Activated T-cell treated with anti-CD3 and anti-CD28 coated beads, Interleukin-2, amount 50 U/mL, for 4 hours (primary cell): ENCODE data around the gene ROBO1. TPM values are rescaled to one million over a fixed set of nuclear protein-coding genes. Genes with fewer than 3 reads are reported as not detected.

Source experiments
- ATAC-seq, 2 donors: fragments of 200-7000 bp; cut with Tn5 transposase; one replicate each; pipeline ENCODE4 v1.10.0; 2021
- DNase-seq: peaks from one replicate; pipeline ENCODE4 v3.0.0-alpha.2; 2020
- H3K27me3 Mint-ChIP-seq: one replicate; pipeline ENCODE4 v1.8.0; 2021; ENCODE audit warnings: low read depth, mixed read lengths
- H3K36me3 Mint-ChIP-seq: one replicate; pipeline ENCODE4 v1.8.0; 2022; ENCODE audit warnings: mixed read lengths; ENCODE audit not compliant: insufficient read depth
- H3K4me1 Mint-ChIP-seq: one replicate; pipeline ENCODE4 v1.8.0; 2021; ENCODE audit warnings: low read depth, mixed read lengths
- H3K4me3 Mint-ChIP-seq: one replicate; pipeline ENCODE4 v1.8.0; 2021; ENCODE audit warnings: mild to moderate bottlenecking, moderate library complexity, mixed read lengths
- H3K9me3 Mint-ChIP-seq: one replicate; pipeline ENCODE4 v1.8.0; 2021; ENCODE audit warnings: mixed read lengths
- total RNA-seq, 3 donors: library from RNA; stranded (reverse); gene quantifications; one replicate each; pipeline ENCODE4 v1.2.1, GENCODE V29; 2021

The ROBO1 gene
- total RNA-seq, 3 donors from 2014 or later: 0.38 to 0.99 (median 0.95) TPM

DNA sequence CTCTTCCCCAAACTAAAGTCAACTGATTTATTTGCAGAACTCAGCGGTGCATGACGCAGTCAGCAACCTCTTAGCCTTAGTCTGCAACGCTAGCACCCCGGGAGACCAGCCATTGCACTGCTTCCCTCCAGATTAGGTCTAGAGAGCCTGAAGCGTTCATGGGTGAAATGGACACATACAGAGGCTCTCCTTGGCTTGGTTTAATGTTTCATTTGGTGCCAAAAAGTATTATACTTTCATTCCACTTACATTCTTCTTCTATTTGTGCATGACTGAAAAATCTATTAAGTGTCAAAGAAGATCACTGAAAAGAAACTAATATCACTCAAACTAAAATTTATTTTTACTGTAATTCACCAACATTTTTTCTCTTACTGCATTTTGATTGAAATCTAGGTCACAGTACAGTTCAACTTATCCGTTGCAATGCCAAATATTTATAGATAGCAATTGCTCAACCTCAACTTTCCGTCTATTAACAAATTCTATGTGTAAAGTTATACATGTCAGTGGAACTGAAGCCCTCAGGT lies 116.2 kb downstream of the ROBO1 start:
- Mint-ChIP-seq H3K36me3 (no peaks in the 10 kb centered on the region), H3K27me3 (no peaks in the 10 kb centered on the region), H3K4me1 (no peaks in the 10 kb centered on the region), H3K9me3 (peaks cover 5% of the 10 kb centered on the region), H3K4me3 (no peak overlapping the region)
- no peak for ATAC-seq
- DNase-seq: no peak

DNA sequence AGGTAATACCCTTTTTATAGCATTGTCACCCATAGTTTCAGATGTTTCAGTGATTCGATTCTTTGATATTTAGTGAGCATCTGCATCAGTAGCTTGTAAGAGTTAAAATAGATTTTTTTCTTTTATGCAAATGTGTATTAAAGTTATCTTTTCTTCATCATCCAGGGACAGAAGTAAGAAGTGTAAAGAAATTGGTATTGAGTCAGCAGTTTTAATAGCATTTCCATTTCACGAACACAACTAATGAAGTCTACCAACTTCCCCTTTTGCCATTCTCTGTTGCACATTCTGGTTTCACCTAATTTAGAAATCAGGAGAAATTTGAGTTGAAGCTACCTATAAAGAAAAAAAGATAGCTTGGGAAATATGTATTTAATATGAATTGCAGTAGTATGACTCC lies 127.9 kb downstream of the ROBO1 start:
- no peak for DNase-seq
- no peak for ATAC-seq
- Mint-ChIP-seq H3K4me1 (no peaks in the 10 kb centered on the region), H3K4me3 (no peak overlapping the region), H3K27me3 (no peaks in the 10 kb centered on the region), H3K9me3 (peaks cover 24% of the 10 kb centered on the region), H3K36me3 (no peaks in the 10 kb centered on the region)

GRCh38 chr3:79636372-79636771 lies 131.4 kb downstream of the ROBO1 start:
- H3K36me3 Mint-ChIP-seq: no peaks in the 10 kb centered on the region
- no peak overlapping the region for H3K4me3 Mint-ChIP-seq
- peaks cover 14% of the 10 kb centered on the region for H3K9me3 Mint-ChIP-seq
- H3K4me1 Mint-ChIP-seq: no peaks in the 10 kb centered on the region
- ATAC-seq: no peak
- no peak for DNase-seq
- H3K27me3 Mint-ChIP-seq: no peaks in the 10 kb centered on the region

DNA sequence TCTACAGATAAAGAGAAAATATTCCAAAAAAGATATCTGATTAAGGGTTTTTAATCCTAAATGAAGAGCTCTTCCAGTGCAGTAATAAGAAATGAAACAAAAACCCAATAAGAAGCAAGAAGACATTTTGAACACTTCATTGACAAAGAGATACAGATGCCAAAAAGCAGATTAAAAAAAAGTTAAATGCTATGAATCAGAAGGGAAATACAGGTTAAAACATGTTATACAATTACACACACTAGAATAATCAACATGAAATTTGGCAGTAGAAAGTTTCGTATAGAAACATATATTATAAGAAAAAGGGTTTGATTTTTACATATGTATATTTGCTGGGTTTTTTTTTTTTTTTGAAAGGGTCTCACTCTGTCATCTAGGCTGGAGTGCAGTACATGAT lies 135.0 kb downstream of the ROBO1 start:
- no peak for ATAC-seq
- H3K9me3 Mint-ChIP-seq: peaks cover 17% of the 10 kb centered on the region
- H3K4me3 Mint-ChIP-seq: no peak overlapping the region
- no peaks in the 10 kb centered on the region for H3K27me3 Mint-ChIP-seq
- H3K36me3 Mint-ChIP-seq: no peaks in the 10 kb centered on the region
- DNase-seq: no peak
- no peaks in the 10 kb centered on the region for H3K4me1 Mint-ChIP-seq

GRCh38 chr3:79618883-79619282 lies 148.9 kb downstream of the ROBO1 start:
- H3K4me1 Mint-ChIP-seq: no peaks in the 10 kb centered on the region
- no peak for DNase-seq
- no peaks in the 10 kb centered on the region for H3K27me3 Mint-ChIP-seq
- no peak overlapping the region for H3K4me3 Mint-ChIP-seq
- H3K36me3 Mint-ChIP-seq: no peaks in the 10 kb centered on the region
- no peak for ATAC-seq
- H3K9me3 Mint-ChIP-seq: peaks cover 47% of the 10 kb centered on the region

DNA sequence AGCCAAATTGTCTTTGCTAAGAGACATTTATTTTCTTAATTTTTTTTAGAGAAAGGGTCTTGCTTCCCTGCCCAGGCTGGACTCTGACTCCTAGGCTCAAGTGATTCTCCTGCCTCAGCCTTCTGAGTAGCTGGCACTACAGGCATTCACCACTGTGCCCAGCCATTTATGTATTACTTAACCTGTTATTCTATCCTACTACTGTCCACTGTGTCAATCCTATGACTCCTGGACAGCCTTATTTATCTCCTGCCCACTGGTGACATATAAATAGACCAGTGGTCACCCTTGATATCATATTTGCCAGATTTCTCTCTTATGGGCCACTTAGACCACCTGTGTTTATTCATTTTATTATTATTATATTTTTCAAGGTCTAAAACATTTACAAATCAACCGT lies 161.4 kb downstream of the ROBO1 start:
- ATAC-seq (no peak), DNase-seq (no peak)
- H3K27me3 Mint-ChIP-seq: no peaks in the 10 kb centered on the region
- H3K9me3 Mint-ChIP-seq: peaks cover 19% of the 10 kb centered on the region
- no peaks in the 10 kb centered on the region for H3K4me1 Mint-ChIP-seq
- H3K36me3 Mint-ChIP-seq: no peaks in the 10 kb centered on the region
- H3K4me3 Mint-ChIP-seq: no peak overlapping the region

GRCh38 chr3:79604681-79605080 lies 163.1 kb downstream of the ROBO1 start:
- no peaks in the 10 kb centered on the region for H3K27me3 Mint-ChIP-seq
- no peak overlapping the region for H3K4me3 Mint-ChIP-seq
- H3K9me3 Mint-ChIP-seq: peaks cover 26% of the 10 kb centered on the region
- no peak for DNase-seq
- no peak for ATAC-seq
- no peaks in the 10 kb centered on the region for H3K4me1 Mint-ChIP-seq
- H3K36me3 Mint-ChIP-seq: no peaks in the 10 kb centered on the region

DNA sequence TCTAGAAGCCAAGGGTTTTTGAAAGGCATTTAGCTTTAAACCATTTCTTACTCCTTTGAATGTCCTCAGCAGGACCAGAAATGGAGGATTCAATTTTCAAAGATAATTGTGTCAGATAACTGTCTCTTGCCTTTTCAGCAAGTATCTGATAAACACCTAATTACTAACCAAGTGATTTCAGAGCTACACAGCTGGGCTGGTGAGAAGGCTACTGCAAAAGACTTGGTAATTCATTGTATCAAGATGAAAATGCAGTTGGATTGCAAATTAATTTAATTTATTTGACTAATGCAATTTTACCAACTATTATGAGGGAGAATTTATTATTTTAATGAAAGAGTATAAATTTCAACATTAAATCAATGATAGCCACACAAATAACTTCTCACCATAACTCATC lies 165.4 kb downstream of the ROBO1 start:
- H3K9me3 Mint-ChIP-seq: peaks cover 30% of the 10 kb centered on the region
- H3K36me3 Mint-ChIP-seq: no peaks in the 10 kb centered on the region
- no peaks in the 10 kb centered on the region for H3K4me1 Mint-ChIP-seq
- DNase-seq: no peak
- no peak for ATAC-seq
- H3K27me3 Mint-ChIP-seq: no peaks in the 10 kb centered on the region
- H3K4me3 Mint-ChIP-seq: no peak overlapping the region

DNA sequence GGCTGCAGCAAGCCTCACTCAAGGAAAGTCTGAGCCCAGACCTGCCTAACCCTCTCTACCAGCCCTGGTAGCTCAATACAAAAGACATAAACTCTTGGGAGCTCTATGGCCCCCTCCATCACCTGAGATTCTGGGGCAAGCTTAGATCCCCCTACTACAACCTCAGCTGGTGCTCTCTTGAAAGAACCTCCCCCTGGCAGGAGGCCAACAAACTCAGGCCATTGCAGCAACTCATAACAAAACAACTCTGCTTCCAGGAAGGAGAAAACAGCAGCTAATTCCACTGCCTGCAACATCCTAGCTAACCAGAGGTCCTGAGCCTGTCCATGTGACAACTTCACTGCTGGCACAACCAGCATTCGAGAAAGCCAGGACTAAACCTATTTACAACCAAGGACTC lies 169.2 kb downstream of the ROBO1 start:
- no peak overlapping the region for H3K4me3 Mint-ChIP-seq
- no peaks in the 10 kb centered on the region for H3K4me1 Mint-ChIP-seq
- ATAC-seq (no peak), DNase-seq (no peak)
- H3K9me3 Mint-ChIP-seq: peaks cover 19% of the 10 kb centered on the region
- no peaks in the 10 kb centered on the region for H3K27me3 Mint-ChIP-seq
- H3K36me3 Mint-ChIP-seq: no peaks in the 10 kb centered on the region

- ATAC-seq: no peak
- H3K27me3 Mint-ChIP-seq: no peaks in the 10 kb centered on the region
- no peak for DNase-seq
- no peaks in the 10 kb centered on the region for H3K36me3 Mint-ChIP-seq
- no peak overlapping the region for H3K4me3 Mint-ChIP-seq
- H3K4me1 Mint-ChIP-seq: no peaks in the 10 kb centered on the region
- peaks cover 19% of the 10 kb centered on the region for H3K9me3 Mint-ChIP-seq
Observed at GRCh38 chr3:79597709-79598108, 170.1 kb downstream of the ROBO1 start.

DNA sequence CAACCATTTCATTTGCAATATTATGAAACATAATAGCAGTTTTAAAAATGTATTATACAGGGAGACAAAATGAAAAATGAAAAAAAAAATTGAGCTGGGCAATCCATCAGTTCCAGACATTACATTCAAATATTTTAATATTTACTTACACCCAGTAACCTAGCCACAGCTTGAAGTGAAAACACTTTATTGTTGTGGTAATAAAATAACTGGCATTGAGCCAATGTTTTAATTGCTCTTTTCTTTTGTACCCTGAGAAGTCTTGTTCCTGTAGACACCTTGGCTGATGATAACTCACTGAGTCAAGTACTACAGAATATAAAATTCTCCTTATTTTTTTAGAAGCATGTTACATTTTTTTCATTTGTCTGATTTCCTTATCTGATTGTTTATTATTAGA lies 180.6 kb downstream of the ROBO1 start:
- DNase-seq: no peak
- no peak overlapping the region for H3K4me3 Mint-ChIP-seq
- H3K27me3 Mint-ChIP-seq: no peaks in the 10 kb centered on the region
- ATAC-seq: no peak
- H3K4me1 Mint-ChIP-seq: no peaks in the 10 kb centered on the region
- H3K36me3 Mint-ChIP-seq: no peaks in the 10 kb centered on the region
- H3K9me3 Mint-ChIP-seq: peaks cover 13% of the 10 kb centered on the region

DNA sequence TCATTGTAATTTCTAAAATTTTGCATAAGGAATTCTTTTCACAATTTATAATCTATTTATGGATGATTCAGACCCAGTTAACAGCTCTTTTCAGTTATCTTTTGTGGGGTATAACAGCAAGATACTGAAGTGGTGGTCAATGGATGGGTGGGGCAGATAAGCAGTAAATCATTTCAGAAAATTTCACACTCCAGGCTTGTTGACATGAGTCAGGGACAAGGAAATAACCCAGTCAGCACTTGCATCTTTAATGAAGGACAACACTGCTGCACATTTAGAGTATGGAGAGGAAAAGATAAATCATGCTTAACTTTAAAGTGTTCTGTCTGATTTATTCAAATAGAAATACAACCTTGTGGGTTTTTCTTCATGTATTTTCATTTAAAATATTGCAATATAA lies 181.6 kb downstream of the ROBO1 start:
- no peak for ATAC-seq

GRCh38 chr3:79572930-79573329 lies 194.9 kb downstream of the ROBO1 start:
- ATAC-seq (no peak), DNase-seq (no peak)
- peaks cover 6% of the 10 kb centered on the region for H3K9me3 Mint-ChIP-seq
- H3K27me3 Mint-ChIP-seq: no peaks in the 10 kb centered on the region
- H3K4me1 Mint-ChIP-seq: no peaks in the 10 kb centered on the region
- H3K36me3 Mint-ChIP-seq: no peaks in the 10 kb centered on the region
- H3K4me3 Mint-ChIP-seq: no peak overlapping the region

More for the DNA sequence above, 181.6 kb downstream of the ROBO1 start:
- no peaks in the 10 kb centered on the region for H3K36me3 Mint-ChIP-seq
- no peaks in the 10 kb centered on the region for H3K4me1 Mint-ChIP-seq
- no peak overlapping the region for H3K4me3 Mint-ChIP-seq
- no peaks in the 10 kb centered on the region for H3K27me3 Mint-ChIP-seq
- no peak for DNase-seq
- H3K9me3 Mint-ChIP-seq: peaks cover 13% of the 10 kb centered on the region

DNA sequence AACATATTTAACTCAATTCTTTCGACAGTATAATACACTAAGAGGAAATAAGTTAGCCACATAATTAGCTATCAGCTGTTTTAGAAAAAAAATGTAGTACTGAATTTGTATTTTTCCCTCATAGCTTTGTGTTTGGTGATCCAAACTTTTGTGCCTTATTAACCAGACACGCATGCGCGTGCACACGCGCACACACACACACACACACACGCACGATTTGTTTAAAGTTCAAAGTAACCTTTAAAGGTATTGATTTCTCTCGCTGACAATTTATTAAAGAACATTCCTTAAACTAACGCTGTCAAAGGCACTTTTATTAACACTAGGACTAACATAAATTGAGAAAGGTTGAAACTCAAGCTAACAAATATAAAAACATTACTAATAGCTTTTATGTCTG lies 198.9 kb downstream of the ROBO1 start:
- ATAC-seq: no peak
- DNase-seq: no peak
- Mint-ChIP-seq H3K4me1 (no peaks in the 10 kb centered on the region), H3K9me3 (peaks cover 10% of the 10 kb centered on the region), H3K36me3 (no peaks in the 10 kb centered on the region), H3K27me3 (no peaks in the 10 kb centered on the region), H3K4me3 (no peak overlapping the region)

DNA sequence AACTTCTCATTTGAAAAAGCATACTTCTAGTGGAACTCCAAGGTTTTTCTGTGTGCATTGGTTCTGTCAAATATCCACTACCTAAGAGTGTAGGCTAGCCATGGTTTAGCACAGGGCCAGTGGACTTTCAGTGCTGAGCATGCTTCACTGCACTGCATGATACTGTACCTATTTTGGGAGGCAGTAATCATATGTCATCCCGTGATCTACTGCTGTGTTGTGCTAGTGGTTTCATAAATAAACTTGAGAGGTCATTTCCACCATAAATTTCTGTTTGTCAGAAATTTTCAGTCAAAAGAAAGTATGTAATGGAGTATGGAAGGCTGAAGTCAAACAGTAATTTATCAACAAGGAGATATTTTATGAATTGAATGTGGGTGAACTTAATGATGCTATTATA lies 203.6 kb downstream of the ROBO1 start:
- DNase-seq (no peak), ATAC-seq (no peak)
- H3K9me3 Mint-ChIP-seq: peaks cover 20% of the 10 kb centered on the region
- H3K27me3 Mint-ChIP-seq: no peaks in the 10 kb centered on the region
- H3K4me3 Mint-ChIP-seq: no peak overlapping the region
- H3K36me3 Mint-ChIP-seq: no peaks in the 10 kb centered on the region
- H3K4me1 Mint-ChIP-seq: no peaks in the 10 kb centered on the region

DNA sequence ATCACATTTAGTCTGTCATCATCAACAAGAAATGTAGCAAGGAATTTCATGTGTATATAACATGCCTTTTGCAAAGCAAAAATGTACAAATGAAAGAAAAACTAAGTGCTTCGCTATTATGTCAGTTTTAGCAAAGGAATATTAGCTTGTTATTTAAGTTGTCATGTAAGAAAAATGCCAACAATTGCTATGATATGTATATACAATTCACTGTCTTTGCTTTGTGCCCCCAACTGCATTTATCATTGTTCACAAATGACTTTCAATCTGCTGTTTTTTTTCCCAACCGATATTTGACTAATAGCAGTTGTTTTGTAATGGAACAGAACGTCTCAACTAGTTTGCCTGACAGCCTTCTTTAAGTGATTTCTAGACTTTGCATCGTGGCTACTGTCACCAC lies 207.1 kb downstream of the ROBO1 start:
- Mint-ChIP-seq H3K36me3 (no peaks in the 10 kb centered on the region), H3K4me3 (no peak overlapping the region), H3K27me3 (no peaks in the 10 kb centered on the region), H3K9me3 (peaks cover 18% of the 10 kb centered on the region), H3K4me1 (no peaks in the 10 kb centered on the region)
- no peak for ATAC-seq
- DNase-seq: no peak
